GM18508 (cell line): ENCODE data around the gene IFT80.

Experiments used
- ATAC-seq: cut with Tn5 transposase; IDR thresholded peaks from one replicate; pipeline ENCODE4 v1.9.1; 2021; ENCODE audit warnings: moderate number of reproducible peaks; ENCODE audit not compliant: insufficient read depth, unreplicated experiment

Gene IFT80

GRCh38 chr3:160401291-160402095 lies 2.5 kb upstream of the IFT80 start:
- ATAC-seq = no peak

GRCh38 chr3:160400702-160401150 lies 1.7 kb upstream of the IFT80 start:
- no peak for ATAC-seq

- peak; percentile 4 for ATAC-seq
Measured at GRCh38 chr3:160400030-160400701, 1.1 kb upstream of the IFT80 start.

GRCh38 chr3:160398820-160399124 lies 253 bp downstream of the IFT80 start:
- ATAC-seq = peak; percentile 2

- no peak for ATAC-seq
Measured at GRCh38 chr3:160395297-160395696, 3.7 kb downstream of the IFT80 start.

GRCh38 chr3:160394009-160394392 lies 5.0 kb downstream of the IFT80 start:
- no peak for ATAC-seq

GRCh38 chr3:160393346-160394008 lies 5.5 kb downstream of the IFT80 start:
- no peak for ATAC-seq

- no peak for ATAC-seq
Measured at GRCh38 chr3:160392798-160393197, 6.2 kb downstream of the IFT80 start.

- ATAC-seq = no peak
Measured at GRCh38 chr3:160390565-160391138, 8.4 kb downstream of the IFT80 start.

- ATAC-seq = no peak
Measured at GRCh38 chr3:160384639-160385318, 14.2 kb downstream of the IFT80 start.

- ATAC-seq = no peak
Measured at GRCh38 chr3:160381470-160381869, 17.6 kb downstream of the IFT80 start.

GRCh38 chr3:160379628-160380214 lies 19.3 kb downstream of the IFT80 start:
- ATAC-seq = no peak

GRCh38 chr3:160378331-160379109 lies 20.5 kb downstream of the IFT80 start:
- no peak for ATAC-seq

GRCh38 chr3:160376681-160377080 lies 22.3 kb downstream of the IFT80 start:
- no peak for ATAC-seq

GRCh38 chr3:160374925-160375324 lies 24.1 kb downstream of the IFT80 start:
- no peak for ATAC-seq

- no peak for ATAC-seq
Measured at GRCh38 chr3:160374472-160374871, 24.6 kb downstream of the IFT80 start.

- no peak for ATAC-seq
Measured at GRCh38 chr3:160373655-160374054, 25.4 kb downstream of the IFT80 start.

- no peak for ATAC-seq
Measured at GRCh38 chr3:160372780-160373179, 26.2 kb downstream of the IFT80 start.
